Chondrocyte (in vitro differentiated cells): ENCODE measurements around the gene CTSH. TPM values are rescaled to one million over a fixed set of nuclear protein-coding genes. Genes with fewer than 3 reads are reported as not detected.

Experiments used
- DNase-seq: peaks from one replicate; pipeline ENCODE4 v3.0.0; 2021; ENCODE audit warnings: mixed read lengths, low spot score
- H3K27ac Mint-ChIP-seq: one replicate; pipeline ENCODE4 v1.8.0; 2021; ENCODE audit warnings: mild to moderate bottlenecking, moderate library complexity, mixed read lengths; ENCODE audit not compliant: unreplicated experiment
- H3K27me3 Mint-ChIP-seq: 2 replicates; pipeline ENCODE4 v1.8.0; 2021; ENCODE audit warnings: low read depth, mixed read lengths
- H3K36me3 Mint-ChIP-seq: 2 replicates; pipeline ENCODE4 v1.8.0; 2021; ENCODE audit warnings: low read depth, mixed read lengths
- H3K4me1 Mint-ChIP-seq: 2 replicates; pipeline ENCODE4 v1.8.0; 2021; ENCODE audit warnings: low read depth, mild to moderate bottlenecking, mixed read lengths
- H3K4me3 Mint-ChIP-seq: one replicate; pipeline ENCODE4 v1.8.0; 2021; ENCODE audit warnings: mild to moderate bottlenecking, moderate library complexity, mixed read lengths; ENCODE audit not compliant: unreplicated experiment
- H3K9me3 Mint-ChIP-seq: 2 replicates; pipeline ENCODE4 v1.8.0; 2021; ENCODE audit warnings: low read depth, mixed read lengths
- CTCF ChIP-seq: fragments of 200-600 bp; sonication (generic); IDR thresholded peaks from 2 replicates; pipeline ENCODE4 v1.5.0; 2021; ENCODE audit warnings: antibody characterized with exemption, mild to moderate bottlenecking, moderate library complexity
- total RNA-seq: library from RNA; stranded (reverse); gene quantifications from 3 replicates; pipeline ENCODE4 v1.2.1, GENCODE V29; 2021

The CTSH gene
- total RNA-seq, 1 donor from 2014 or later = 22.5 TPM

- no peaks in the 10 kb centered on the region for H3K9me3 Mint-ChIP-seq
- H3K4me3 Mint-ChIP-seq = no peak overlapping the region
- TF ChIP-seq CTCF = no peak
- peaks cover 33% of the 10 kb centered on the region for H3K36me3 Mint-ChIP-seq
- peaks cover 26% of the 10 kb centered on the region for H3K4me1 Mint-ChIP-seq
- H3K27ac Mint-ChIP-seq = no peak overlapping the region
- no peaks in the 10 kb centered on the region for H3K27me3 Mint-ChIP-seq
- no peak for DNase-seq
Measured at GRCh38 chr15:78917888-78918287, 27.0 kb downstream of the CTSH start.

- Mint-ChIP-seq H3K4me3 (no peak overlapping the region), H3K27ac (no peak overlapping the region), H3K27me3 (no peaks in the 10 kb centered on the region), H3K9me3 (no peaks in the 10 kb centered on the region), H3K4me1 (peaks cover 26% of the 10 kb centered on the region), H3K36me3 (peaks cover 29% of the 10 kb centered on the region)
- TF ChIP-seq CTCF = no peak
- no peak for DNase-seq
Measured at GRCh38 chr15:78916088-78916487, 28.8 kb downstream of the CTSH start.

- peaks cover 26% of the 10 kb centered on the region for H3K4me1 Mint-ChIP-seq
- no peak for DNase-seq
- no peak overlapping the region for H3K4me3 Mint-ChIP-seq
- no peaks in the 10 kb centered on the region for H3K9me3 Mint-ChIP-seq
- H3K27me3 Mint-ChIP-seq = no peaks in the 10 kb centered on the region
- peak overlapping the region; percentile 59 for H3K27ac Mint-ChIP-seq
- H3K36me3 Mint-ChIP-seq = peaks cover 28% of the 10 kb centered on the region
- no peak for TF ChIP-seq CTCF
Measured at GRCh38 chr15:78915341-78916087, 29.3 kb downstream of the CTSH start.

GRCh38 chr15:78914027-78914764 lies 30.6 kb downstream of the CTSH start:
- Mint-ChIP-seq H3K4me3 (no peak overlapping the region), H3K27me3 (no peaks in the 10 kb centered on the region), H3K27ac (no peak overlapping the region), H3K36me3 (peaks cover 36% of the 10 kb centered on the region), H3K9me3 (no peaks in the 10 kb centered on the region), H3K4me1 (peaks cover 35% of the 10 kb centered on the region)
- DNase-seq = no peak
- TF ChIP-seq CTCF = peak; percentile 56

GRCh38 chr15:78913012-78913411 lies 31.8 kb downstream of the CTSH start:
- TF ChIP-seq CTCF = no peak
- Mint-ChIP-seq H3K9me3 (no peaks in the 10 kb centered on the region), H3K4me1 (peaks cover 37% of the 10 kb centered on the region), H3K27me3 (no peaks in the 10 kb centered on the region), H3K4me3 (no peak overlapping the region), H3K36me3 (peaks cover 39% of the 10 kb centered on the region), H3K27ac (peak overlapping the region; percentile 15)
- DNase-seq = no peak
